Measurements from ENCODE around the gene IQGAP2. TPM values are rescaled to one million over a fixed set of nuclear protein-coding genes. Genes with fewer than 3 reads are reported as not detected.

The IQGAP2 gene
- total RNA-seq, 1 experiment from 2014 or later: 1.5 TPM

DNA sequence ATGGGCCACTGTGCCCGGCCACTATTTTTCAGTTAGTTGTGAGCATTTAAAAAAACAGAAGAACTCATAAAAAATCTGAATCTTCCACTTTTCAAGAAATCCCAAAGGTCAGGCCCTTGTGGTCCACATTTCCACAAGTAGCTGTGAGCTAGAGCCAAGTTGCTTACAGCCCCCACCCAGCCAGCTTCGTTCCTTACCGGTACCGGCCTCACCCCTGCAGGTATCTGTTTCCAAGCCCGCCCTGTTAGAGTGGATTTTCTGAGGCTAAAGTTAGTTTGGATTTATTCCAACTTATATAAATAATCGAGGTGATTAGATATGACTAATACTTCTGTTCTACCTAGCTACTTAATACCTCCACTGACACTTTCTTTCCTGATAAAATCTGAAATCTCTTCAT is 139.2 kb downstream of the IQGAP2 start:
- TF ChIP-seq, protein P1, sequence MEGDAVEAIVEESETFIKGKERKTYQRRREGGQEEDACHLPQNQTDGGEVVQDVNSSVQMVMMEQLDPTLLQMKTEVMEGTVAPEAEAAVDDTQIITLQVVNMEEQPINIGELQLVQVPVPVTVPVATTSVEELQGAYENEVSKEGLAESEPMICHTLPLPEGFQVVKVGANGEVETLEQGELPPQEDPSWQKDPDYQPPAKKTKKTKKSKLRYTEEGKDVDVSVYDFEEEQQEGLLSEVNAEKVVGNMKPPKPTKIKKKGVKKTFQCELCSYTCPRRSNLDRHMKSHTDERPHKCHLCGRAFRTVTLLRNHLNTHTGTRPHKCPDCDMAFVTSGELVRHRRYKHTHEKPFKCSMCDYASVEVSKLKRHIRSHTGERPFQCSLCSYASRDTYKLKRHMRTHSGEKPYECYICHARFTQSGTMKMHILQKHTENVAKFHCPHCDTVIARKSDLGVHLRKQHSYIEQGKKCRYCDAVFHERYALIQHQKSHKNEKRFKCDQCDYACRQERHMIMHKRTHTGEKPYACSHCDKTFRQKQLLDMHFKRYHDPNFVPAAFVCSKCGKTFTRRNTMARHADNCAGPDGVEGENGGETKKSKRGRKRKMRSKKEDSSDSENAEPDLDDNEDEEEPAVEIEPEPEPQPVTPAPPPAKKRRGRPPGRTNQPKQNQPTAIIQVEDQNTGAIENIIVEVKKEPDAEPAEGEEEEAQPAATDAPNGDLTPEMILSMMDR (IDR thresholded peaks at IDR 0.05; ENCODE audit: unreplicated experiment): no peak
- H3K27me3 Mint-ChIP-seq (ENCODE audit: insufficient read depth, unreplicated experiment): no peaks in the 10 kb centered on the region
- H3K4me1 Mint-ChIP-seq (ENCODE audit: insufficient read depth, unreplicated experiment): peaks cover 3% of the 10 kb centered on the region
- DNase-seq (ENCODE audit: unreplicated experiment): no peak
- POLR2A ChIA-PET: no interaction called here
- CTCF ChIA-PET: interaction anchor here (0.9 to 4.4 kb wide), 4 partner anchors 13 to 204 kb away, joined by 4 to 27 read pairs (median 4); no protein-coding TSS in a partner anchor
- no peak overlapping the region for H3K27ac Mint-ChIP-seq (ENCODE audit: low read depth, unreplicated experiment)
- H3K9me3 Mint-ChIP-seq (ENCODE audit: unreplicated experiment): no peaks in the 10 kb centered on the region
- BruUV-seq (replicated peaks): no TSS peak
- no peak overlapping the region for H3K4me3 Mint-ChIP-seq (ENCODE audit: unreplicated experiment)
- intact Hi-C loops (cut with micrococcal nuclease): no loop called here
- no peaks in the 10 kb centered on the region for H3K36me3 Mint-ChIP-seq (ENCODE audit: insufficient read depth, unreplicated experiment)

DNA sequence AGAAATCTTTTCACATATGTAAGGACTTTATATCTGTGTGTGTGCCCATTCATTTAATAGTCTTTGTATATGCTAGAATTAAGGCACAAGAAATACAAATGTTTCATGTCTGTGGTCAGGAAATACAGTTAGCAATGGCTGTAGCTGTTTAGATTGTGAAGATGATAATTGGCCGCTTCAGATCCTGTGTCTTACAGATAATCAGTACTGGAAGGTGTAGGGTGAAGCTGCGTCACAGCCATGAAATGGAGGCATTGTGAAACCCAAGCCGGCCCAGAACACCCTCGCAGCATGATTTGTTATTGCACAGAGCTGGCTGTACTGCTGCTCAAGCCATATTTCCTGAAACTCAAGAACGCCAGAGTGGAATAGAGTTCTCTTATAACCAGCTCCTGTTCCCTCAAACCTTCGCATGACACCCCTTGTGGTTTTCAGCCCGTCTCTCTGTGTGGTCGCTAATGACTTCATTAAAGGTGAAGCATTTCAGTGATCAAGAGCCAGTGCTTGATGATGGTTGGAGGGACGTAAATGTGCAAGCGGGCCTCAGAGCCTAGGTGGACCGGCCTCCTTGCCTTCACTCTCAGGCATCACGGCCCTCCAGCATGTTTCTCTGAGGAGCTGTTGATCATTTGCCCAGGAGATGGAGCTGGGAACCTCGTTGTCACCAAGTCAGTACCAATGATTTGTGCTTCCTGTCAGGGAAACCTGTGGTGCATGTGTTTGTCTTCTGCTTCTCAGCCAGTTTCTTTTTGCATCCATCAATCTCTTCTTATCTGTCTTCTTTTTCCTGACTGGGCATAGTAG is 140.0 kb downstream of the IQGAP2 start:
- BruUV-seq (replicated peaks): no TSS peak
- H3K4me1 Mint-ChIP-seq (ENCODE audit: insufficient read depth, unreplicated experiment): peaks cover 7% of the 10 kb centered on the region
- H3K27me3 Mint-ChIP-seq (ENCODE audit: insufficient read depth, unreplicated experiment): no peaks in the 10 kb centered on the region
- ChIA-PET POLR2A (interaction anchor here (1.3 kb wide), 1 partner anchor 70 kb away, joined by 3 read pairs; no protein-coding TSS in a partner anchor), CTCF (interaction anchor here (0.7 to 4.4 kb wide), 10 partner anchors 9 to 213 kb away, joined by 3 to 27 read pairs (median 4); no protein-coding TSS in a partner anchor)
- H3K4me3 Mint-ChIP-seq (ENCODE audit: unreplicated experiment): no peak overlapping the region
- intact Hi-C loops (cut with micrococcal nuclease): no loop called here
- H3K36me3 Mint-ChIP-seq (ENCODE audit: insufficient read depth, unreplicated experiment): no peaks in the 10 kb centered on the region
- no peak for DNase-seq (ENCODE audit: unreplicated experiment)
- TF ChIP-seq, protein P1 (IDR thresholded peaks at IDR 0.05; ENCODE audit: unreplicated experiment): no peak
- no peak overlapping the region for H3K27ac Mint-ChIP-seq (ENCODE audit: low read depth, unreplicated experiment)
- no peaks in the 10 kb centered on the region for H3K9me3 Mint-ChIP-seq (ENCODE audit: unreplicated experiment)

DNA sequence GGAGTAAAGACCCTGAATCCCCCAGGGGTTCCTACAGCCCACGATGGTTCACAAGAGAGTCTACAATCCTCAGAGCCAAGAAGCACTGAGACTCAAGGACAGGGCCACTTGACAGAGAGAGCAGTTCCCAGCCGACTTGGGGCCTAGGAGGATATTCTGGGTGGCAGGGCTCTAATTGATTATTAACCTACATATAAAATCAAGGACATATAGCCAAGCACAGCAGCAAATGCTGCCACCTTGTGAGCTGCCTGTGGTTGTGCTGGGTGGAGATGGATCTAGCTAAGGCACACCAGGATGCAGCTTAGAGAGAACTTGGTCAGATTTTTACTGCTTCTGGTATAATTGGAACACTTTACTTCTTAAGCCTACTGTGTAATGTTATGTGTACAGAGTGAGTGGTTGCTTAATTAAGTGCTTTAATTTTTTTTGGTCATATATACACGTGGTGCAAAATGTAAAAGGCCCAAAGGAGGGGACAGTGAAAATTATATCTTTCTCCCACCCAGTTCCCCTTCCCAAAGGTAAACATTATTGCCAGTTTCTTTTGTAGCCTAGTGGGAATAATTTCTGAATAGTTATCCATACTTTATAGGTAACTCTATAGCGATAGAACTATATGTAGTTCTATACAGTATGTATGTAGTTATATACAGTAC is 141.3 kb downstream of the IQGAP2 start:
- H3K4me1 Mint-ChIP-seq (ENCODE audit: insufficient read depth, unreplicated experiment): peaks cover 7% of the 10 kb centered on the region
- no peaks in the 10 kb centered on the region for H3K27me3 Mint-ChIP-seq (ENCODE audit: insufficient read depth, unreplicated experiment)
- TF ChIP-seq, protein P1 (IDR thresholded peaks at IDR 0.05; ENCODE audit: unreplicated experiment): peak; percentile 40
- no peaks in the 10 kb centered on the region for H3K9me3 Mint-ChIP-seq (ENCODE audit: unreplicated experiment)
- intact Hi-C loops (cut with micrococcal nuclease): loop anchor here (1.0 kb wide), 2 partner anchors 141 to 206 kb away; partner anchors contain the start of gene IQGAP2
- ChIA-PET CTCF (interaction anchor here (0.6 to 4.4 kb wide), 9 partner anchors 39 to 297 kb away, joined by 3 to 27 read pairs (median 4); no protein-coding TSS in a partner anchor), POLR2A (interaction anchor here (1.3 kb wide), 1 partner anchor 71 kb away, joined by 3 read pairs; no protein-coding TSS in a partner anchor)
- no peak overlapping the region for H3K27ac Mint-ChIP-seq (ENCODE audit: low read depth, unreplicated experiment)
- no TSS peak for BruUV-seq (replicated peaks)
- no peak overlapping the region for H3K4me3 Mint-ChIP-seq (ENCODE audit: unreplicated experiment)
- H3K36me3 Mint-ChIP-seq (ENCODE audit: insufficient read depth, unreplicated experiment): no peaks in the 10 kb centered on the region
- peak; percentile 54 for DNase-seq (ENCODE audit: unreplicated experiment)

DNA sequence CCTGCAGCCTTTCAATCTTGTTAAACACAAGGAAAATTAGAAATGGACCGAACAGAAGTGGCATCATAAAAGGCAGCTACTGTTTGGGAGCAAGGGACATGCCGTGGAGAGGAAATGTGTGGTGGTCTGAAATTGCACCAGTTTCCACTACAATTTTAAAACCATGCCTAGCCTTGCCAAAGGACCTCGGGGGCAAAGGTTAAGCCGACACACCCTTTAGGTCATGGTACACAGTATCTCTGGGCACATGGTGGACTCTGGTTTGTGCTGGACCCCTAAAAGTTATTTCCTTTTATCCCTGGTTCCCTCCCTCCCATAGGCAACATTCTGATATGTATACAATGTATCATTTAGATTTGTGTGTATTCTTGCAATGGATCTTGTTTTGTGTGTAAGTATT is 142.1 kb downstream of the IQGAP2 start:
- ChIA-PET POLR2A (no interaction called here), CTCF (interaction anchor here (0.9 to 4.4 kb wide), 3 partner anchors 38 to 213 kb away, joined by 4 to 27 read pairs (median 7); no protein-coding TSS in a partner anchor)
- H3K27me3 Mint-ChIP-seq (ENCODE audit: insufficient read depth, unreplicated experiment): no peaks in the 10 kb centered on the region
- H3K27ac Mint-ChIP-seq (ENCODE audit: low read depth, unreplicated experiment): no peak overlapping the region
- no peaks in the 10 kb centered on the region for H3K9me3 Mint-ChIP-seq (ENCODE audit: unreplicated experiment)
- intact Hi-C loops (cut with micrococcal nuclease): no loop called here
- H3K36me3 Mint-ChIP-seq (ENCODE audit: insufficient read depth, unreplicated experiment): no peaks in the 10 kb centered on the region
- BruUV-seq (replicated peaks): no TSS peak
- peaks cover 7% of the 10 kb centered on the region for H3K4me1 Mint-ChIP-seq (ENCODE audit: insufficient read depth, unreplicated experiment)
- TF ChIP-seq, protein P1 (IDR thresholded peaks at IDR 0.05; ENCODE audit: unreplicated experiment): no peak
- H3K4me3 Mint-ChIP-seq (ENCODE audit: unreplicated experiment): no peak overlapping the region
- no peak for DNase-seq (ENCODE audit: unreplicated experiment)
